Fibroblast of lung (primary cell): ENCODE results near the gene HIBADH. TPM values are rescaled to one million over a fixed set of nuclear protein-coding genes. Genes with fewer than 3 reads are reported as not detected.

ENCODE experiments used
- DNase-seq, 2 donors: peaks; one replicate each; pipeline versions ENCODE4 v3.0.0 to v3.0.0-alpha.2; 2010; ENCODE audit warnings: low read depth in 2 of 2
- H2AFZ ChIP-seq: 2 replicates; pipeline ENCODE4 v1.5.1; 2012; ENCODE audit warnings: low read length, control low read depth, inconsistent platforms
- H3K27ac ChIP-seq: 2 replicates; pipeline ENCODE4 v1.5.1; 2011; ENCODE audit warnings: low read length, control low read depth; ENCODE audit not compliant: insufficient read depth
- H3K27me3 ChIP-seq: 2 replicates; pipeline ENCODE4 v1.5.1; 2011; ENCODE audit warnings: mild to moderate bottlenecking, low read length; ENCODE audit not compliant: control insufficient read depth, insufficient read depth
- H3K36me3 ChIP-seq: 2 replicates; pipeline ENCODE4 v1.5.1; 2011; ENCODE audit warnings: low read length; ENCODE audit not compliant: control insufficient read depth, insufficient read depth
- H3K4me1 ChIP-seq: 2 replicates; pipeline ENCODE4 v1.5.1; 2011; ENCODE audit warnings: low read length; ENCODE audit not compliant: control insufficient read depth, insufficient read depth; ENCODE audit errors: extremely low read depth
- H3K4me2 ChIP-seq: 2 replicates; pipeline ENCODE4 v1.5.1; 2011; ENCODE audit warnings: low read length, control low read depth; ENCODE audit not compliant: insufficient read depth; ENCODE audit errors: extremely low read depth
- H3K4me3 ChIP-seq, 4 experiments: fragments of 200-600 bp in 1 of 4; sonication (generic) in 1 of 4; replicated peaks in 1 of 4; 2 replicates each; pipeline ENCODE4 v1.5.1; 2011 to 2016; ENCODE audit warnings: low read length in 4 of 4, low read depth in 3 of 4, mild to moderate bottlenecking in 3 of 4, control low read depth in 2 of 4, inconsistent platforms in 1 of 4, mixed read lengths in 1 of 4; ENCODE audit not compliant: insufficient read depth in 1 of 4; ENCODE audit errors: control extremely low read depth in 1 of 4
- H3K79me2 ChIP-seq: 2 replicates; pipeline ENCODE4 v1.5.1; 2012; ENCODE audit warnings: mild to moderate bottlenecking, low read length, inconsistent platforms; ENCODE audit not compliant: control insufficient read depth, insufficient read depth
- H3K9ac ChIP-seq: 2 replicates; pipeline ENCODE4 v1.5.1; 2011; ENCODE audit warnings: mild to moderate bottlenecking, low read length, control low read depth; ENCODE audit not compliant: insufficient read depth
- H3K9me3 ChIP-seq: 2 replicates; pipeline ENCODE4 v1.5.1; 2012; ENCODE audit warnings: low read depth, low read length; ENCODE audit not compliant: control insufficient read depth, insufficient read depth
- H4K20me1 ChIP-seq: 2 replicates; pipeline ENCODE4 v1.5.1; 2011; ENCODE audit warnings: low read length; ENCODE audit not compliant: control insufficient read depth, insufficient read depth; ENCODE audit errors: extremely low read depth
- EZH2 ChIP-seq: IDR thresholded peaks from 2 replicates; pipeline ENCODE4 v1.5.1; 2012; ENCODE audit warnings: low read length, control low read depth, mild to moderate bottlenecking; ENCODE audit errors: missing control alignments
- polyA plus RNA-seq, 2 donors: library from polyadenylated mRNA; depleted of rRNA in 1 of 2; stranded (reverse) in 1 of 2; unstranded in 1 of 2; fragments of >200 nt; gene quantifications; 2 replicates each; pipeline ENCODE4 v1.2.1, GENCODE V29; 2011 to 2012; ENCODE audit warnings: missing spikeins in 1 of 2
- total RNA-seq: library from RNA; depleted of rRNA; stranded (reverse); fragments of >200 nt; gene quantifications from 2 replicates; pipeline ENCODE4 v1.2.1, GENCODE V29; 2014
- TF ChIP-seq, protein P1 (sequence below), 2 donors: IDR thresholded peaks in 1 of 2; conservative IDR thresholded peaks in 1 of 2; 1 replicate in 1 of 2; 2 replicates in 1 of 2; pipeline ENCODE4 v1.5.1; 2011 to 2012; ENCODE audit warnings: low read length in 2 of 2, control low read depth in 1 of 2, inconsistent platforms in 1 of 2, low read depth in 1 of 2, mild to moderate bottlenecking in 1 of 2

Gene HIBADH
- total and polyA plus RNA-seq, 2 donors (not counting 1 experiment from before 2014, with no cell fraction given), result 88.7 to 96.0 TPM

DNA sequence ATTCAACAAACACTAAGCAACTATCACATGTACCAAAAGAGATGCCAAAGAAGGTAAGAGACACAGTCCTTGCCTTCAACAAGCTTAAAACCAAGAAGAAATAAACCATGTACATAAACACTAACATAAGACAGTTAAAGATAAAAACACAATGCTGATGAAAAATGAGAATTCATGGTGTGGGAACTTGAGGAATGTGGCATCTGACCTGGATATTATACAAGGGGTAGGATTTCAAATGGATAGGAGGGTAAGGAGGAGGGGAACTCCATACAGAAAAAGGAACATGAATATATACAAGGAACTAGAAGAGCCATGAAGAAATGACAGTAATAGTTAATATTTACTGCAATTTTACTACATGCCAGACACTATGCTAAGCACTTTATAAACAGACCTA is 11.0 kb downstream of the HIBADH start:
- TF ChIP-seq EZH2, result no peak
- TF ChIP-seq, protein P1, sequence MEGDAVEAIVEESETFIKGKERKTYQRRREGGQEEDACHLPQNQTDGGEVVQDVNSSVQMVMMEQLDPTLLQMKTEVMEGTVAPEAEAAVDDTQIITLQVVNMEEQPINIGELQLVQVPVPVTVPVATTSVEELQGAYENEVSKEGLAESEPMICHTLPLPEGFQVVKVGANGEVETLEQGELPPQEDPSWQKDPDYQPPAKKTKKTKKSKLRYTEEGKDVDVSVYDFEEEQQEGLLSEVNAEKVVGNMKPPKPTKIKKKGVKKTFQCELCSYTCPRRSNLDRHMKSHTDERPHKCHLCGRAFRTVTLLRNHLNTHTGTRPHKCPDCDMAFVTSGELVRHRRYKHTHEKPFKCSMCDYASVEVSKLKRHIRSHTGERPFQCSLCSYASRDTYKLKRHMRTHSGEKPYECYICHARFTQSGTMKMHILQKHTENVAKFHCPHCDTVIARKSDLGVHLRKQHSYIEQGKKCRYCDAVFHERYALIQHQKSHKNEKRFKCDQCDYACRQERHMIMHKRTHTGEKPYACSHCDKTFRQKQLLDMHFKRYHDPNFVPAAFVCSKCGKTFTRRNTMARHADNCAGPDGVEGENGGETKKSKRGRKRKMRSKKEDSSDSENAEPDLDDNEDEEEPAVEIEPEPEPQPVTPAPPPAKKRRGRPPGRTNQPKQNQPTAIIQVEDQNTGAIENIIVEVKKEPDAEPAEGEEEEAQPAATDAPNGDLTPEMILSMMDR (conservative IDR thresholded peaks at IDR 0.05 in 1 of 2, IDR thresholded peaks at IDR 0.05 in 1 of 2; ENCODE audit: low read depth in 1 of 2, low read length in 2 of 2), result no peak
- Histone ChIP-seq H3K27ac (no peak overlapping the region), H3K4me2 (no peak overlapping the region), H3K36me3 (no peaks in the 10 kb centered on the region), H3K4me1 (no peaks in the 10 kb centered on the region), H3K9me3 (no peaks in the 10 kb centered on the region), H2AFZ (no peak overlapping the region), H3K4me3 (no peak overlapping the region), H3K27me3 (no peaks in the 10 kb centered on the region), H3K79me2 (no peaks in the 10 kb centered on the region), H3K9ac (no peak overlapping the region), H4K20me1 (no peaks in the 10 kb centered on the region)
- DNase-seq, result peak; percentile 32 to 45

DNA sequence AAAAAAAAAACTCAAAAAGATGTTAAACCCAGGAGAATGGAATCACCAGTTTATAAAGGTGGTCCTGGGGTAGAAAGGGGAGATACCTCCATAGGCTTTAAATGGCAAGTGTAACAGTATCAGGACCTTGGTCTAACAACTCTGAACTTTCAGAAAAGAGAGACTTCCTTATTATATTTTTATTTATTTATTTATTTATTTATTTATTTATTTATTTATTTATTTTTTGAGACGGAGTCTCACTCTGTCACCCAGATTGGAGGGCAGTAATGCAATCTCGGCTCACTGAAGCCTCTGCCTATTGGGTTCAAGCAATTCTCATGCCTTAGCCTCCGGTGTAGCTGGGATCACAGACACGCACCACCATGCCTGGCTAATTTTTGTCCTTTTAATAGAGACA is 12.4 kb downstream of the HIBADH start:
- TF ChIP-seq EZH2, result no peak
- TF ChIP-seq, protein P1 (conservative IDR thresholded peaks at IDR 0.05 in 1 of 2, IDR thresholded peaks at IDR 0.05 in 1 of 2; ENCODE audit: low read depth in 1 of 2, low read length in 2 of 2), result no peak

DNA sequence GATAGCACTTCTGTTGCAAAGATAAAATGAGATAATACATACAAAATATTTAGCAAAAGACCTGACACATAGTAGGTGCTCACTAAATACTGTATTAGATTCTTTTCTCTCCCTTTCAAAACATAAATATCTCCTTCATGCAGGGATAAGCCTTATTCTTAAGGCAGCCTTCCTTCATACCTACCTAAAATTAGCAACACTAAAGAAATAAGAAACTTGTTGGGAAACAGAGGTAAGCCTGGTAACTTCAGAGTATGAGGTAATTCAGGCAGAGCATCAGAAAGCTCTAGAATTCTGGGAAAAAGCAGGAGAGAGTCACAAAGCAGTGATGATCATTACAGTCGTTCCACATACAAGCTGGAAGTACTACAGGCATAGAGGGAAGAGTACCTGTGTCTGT is 15.2 kb downstream of the HIBADH start:
- DNase-seq, result no peak
- no peaks in the 10 kb centered on the region for H3K9me3 ChIP-seq
- H3K36me3 ChIP-seq, result peaks cover 1% of the 10 kb centered on the region
- no peak overlapping the region for H3K4me2 ChIP-seq
- TF ChIP-seq EZH2, result no peak
- TF ChIP-seq, protein P1 (conservative IDR thresholded peaks at IDR 0.05 in 1 of 2, IDR thresholded peaks at IDR 0.05 in 1 of 2; ENCODE audit: low read depth in 1 of 2, low read length in 2 of 2), result no peak
- H3K27ac ChIP-seq, result no peak overlapping the region
- H2AFZ ChIP-seq, result no peak overlapping the region
- H4K20me1 ChIP-seq, result no peaks in the 10 kb centered on the region
- H3K4me3 ChIP-seq, result no peak overlapping the region
- H3K79me2 ChIP-seq, result no peaks in the 10 kb centered on the region
- no peaks in the 10 kb centered on the region for H3K4me1 ChIP-seq
- H3K27me3 ChIP-seq, result no peaks in the 10 kb centered on the region
- no peak overlapping the region for H3K9ac ChIP-seq

More for the DNA sequence above, 12.4 kb downstream of the HIBADH start:
- Histone ChIP-seq H3K79me2 (no peaks in the 10 kb centered on the region), H2AFZ (no peak overlapping the region), H3K27me3 (no peaks in the 10 kb centered on the region), H3K9ac (no peak overlapping the region), H3K27ac (no peak overlapping the region), H3K36me3 (no peaks in the 10 kb centered on the region), H3K4me1 (no peaks in the 10 kb centered on the region), H3K4me2 (no peak overlapping the region), H4K20me1 (no peaks in the 10 kb centered on the region), H3K4me3 (no peak overlapping the region), H3K9me3 (no peaks in the 10 kb centered on the region)
- DNase-seq, result no peak
